Mesothelial cell of epicardium (in vitro differentiated cells): ENCODE data around the gene RNF157. TPM values are rescaled to one million over a fixed set of nuclear protein-coding genes. Genes with fewer than 3 reads are reported as not detected.

Source experiments
- DNase-seq, 2 experiments: peaks; one replicate each; pipeline ENCODE4 v3.0.0; 2021; ENCODE audit warnings: low spot score in 2 of 2; ENCODE audit not compliant: unreplicated experiment in 2 of 2
- H3K27ac Mint-ChIP-seq: 2 replicates; pipeline ENCODE4 v1.8.0; 2021; ENCODE audit warnings: mixed read lengths
- H3K27me3 Mint-ChIP-seq: 2 replicates; pipeline ENCODE4 v1.8.0; 2021; ENCODE audit warnings: low read depth, mixed read lengths
- H3K36me3 Mint-ChIP-seq: 2 replicates; pipeline ENCODE4 v1.8.0; 2021; ENCODE audit warnings: mixed read lengths
- H3K4me1 Mint-ChIP-seq: 2 replicates; pipeline ENCODE4 v1.8.0; 2021; ENCODE audit warnings: mixed read lengths
- H3K4me3 Mint-ChIP-seq: 2 replicates; pipeline ENCODE4 v1.8.0; 2021; ENCODE audit warnings: mild to moderate bottlenecking, moderate library complexity, mixed read lengths
- H3K9me3 Mint-ChIP-seq: 2 replicates; pipeline ENCODE4 v1.8.0; 2021; ENCODE audit warnings: mixed read lengths
- CTCF ChIP-seq: fragments of 200-600 bp; sonication (generic); IDR thresholded peaks from one replicate; pipeline ENCODE4 v1.5.0; 2021; ENCODE audit warnings: antibody characterized with exemption; ENCODE audit not compliant: unreplicated experiment
- total RNA-seq: library from RNA; stranded (reverse); gene quantifications from 3 replicates; pipeline ENCODE4 v1.2.1, GENCODE V29; 2021

The RNF157 gene
- total RNA-seq, 1 donor from 2014 or later = 8.0 TPM

- DNase-seq = no peak
- Mint-ChIP-seq H3K27me3 (no peaks in the 10 kb centered on the region), H3K36me3 (no peaks in the 10 kb centered on the region), H3K27ac (no peak overlapping the region), H3K4me3 (no peak overlapping the region), H3K9me3 (no peaks in the 10 kb centered on the region), H3K4me1 (peaks cover 2% of the 10 kb centered on the region)
- no peak for TF ChIP-seq CTCF
These were observed 86.7 kb downstream of the RNF157 start for GRCh38 chr17:76153640-76154039.

GRCh38 chr17:76153202-76153601 is 87.1 kb downstream of the RNF157 start:
- no peak overlapping the region for H3K4me3 Mint-ChIP-seq
- H3K36me3 Mint-ChIP-seq = no peaks in the 10 kb centered on the region
- H3K4me1 Mint-ChIP-seq = peaks cover 2% of the 10 kb centered on the region
- no peaks in the 10 kb centered on the region for H3K27me3 Mint-ChIP-seq
- no peaks in the 10 kb centered on the region for H3K9me3 Mint-ChIP-seq
- TF ChIP-seq CTCF = no peak
- no peak for DNase-seq
- no peak overlapping the region for H3K27ac Mint-ChIP-seq

- Mint-ChIP-seq H3K4me1 (peaks cover 3% of the 10 kb centered on the region), H3K27me3 (no peaks in the 10 kb centered on the region), H3K36me3 (no peaks in the 10 kb centered on the region), H3K4me3 (no peak overlapping the region), H3K9me3 (no peaks in the 10 kb centered on the region), H3K27ac (no peak overlapping the region)
- no peak for TF ChIP-seq CTCF
- no peak for DNase-seq
These were observed 87.7 kb downstream of the RNF157 start for GRCh38 chr17:76152591-76152990.

- no peaks in the 10 kb centered on the region for H3K36me3 Mint-ChIP-seq
- TF ChIP-seq CTCF = no peak
- no peak overlapping the region for H3K27ac Mint-ChIP-seq
- H3K4me3 Mint-ChIP-seq = no peak overlapping the region
- H3K9me3 Mint-ChIP-seq = no peaks in the 10 kb centered on the region
- no peak for DNase-seq
- no peaks in the 10 kb centered on the region for H3K27me3 Mint-ChIP-seq
- H3K4me1 Mint-ChIP-seq = peaks cover 5% of the 10 kb centered on the region
These were observed 88.3 kb downstream of the RNF157 start for GRCh38 chr17:76151896-76152454.

- DNase-seq = no peak
These were observed 89.3 kb downstream of the RNF157 start for GRCh38 chr17:76150712-76151622.

More at GRCh38 chr17:76150712-76151622, 89.3 kb downstream of the RNF157 start:
- H3K4me1 Mint-ChIP-seq = peaks cover 5% of the 10 kb centered on the region
- H3K4me3 Mint-ChIP-seq = no peak overlapping the region
- no peak for TF ChIP-seq CTCF
- H3K9me3 Mint-ChIP-seq = no peaks in the 10 kb centered on the region
- no peaks in the 10 kb centered on the region for H3K36me3 Mint-ChIP-seq
- H3K27me3 Mint-ChIP-seq = no peaks in the 10 kb centered on the region
- no peak overlapping the region for H3K27ac Mint-ChIP-seq
